NCI-H69 (cell line): Measurements from ENCODE around the gene PRDM15.

Source experiments
- DNase-seq: peaks from one replicate; lab custom pipeline; 2025; lab: John Stamatoyannopoulos, UW

The PRDM15 gene

GRCh38 chr21:41864311-41865001 is 14.7 kb downstream of the PRDM15 start:
- no peak for DNase-seq

DNA sequence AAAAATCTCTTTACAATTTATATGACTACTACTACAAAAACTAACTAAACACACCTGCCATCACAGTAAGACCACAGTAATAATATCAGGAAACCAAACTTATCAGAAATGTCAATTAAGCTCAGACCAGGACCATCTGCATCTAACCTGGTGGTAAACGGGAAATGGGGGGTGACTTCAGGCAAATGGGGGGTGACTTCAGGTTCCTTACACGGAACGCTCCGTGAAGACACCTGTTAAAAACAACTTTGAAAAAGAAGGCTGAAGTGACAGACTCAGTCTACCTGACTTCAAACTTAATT is 15.8 kb downstream of the PRDM15 start:
- no peak for DNase-seq

DNA sequence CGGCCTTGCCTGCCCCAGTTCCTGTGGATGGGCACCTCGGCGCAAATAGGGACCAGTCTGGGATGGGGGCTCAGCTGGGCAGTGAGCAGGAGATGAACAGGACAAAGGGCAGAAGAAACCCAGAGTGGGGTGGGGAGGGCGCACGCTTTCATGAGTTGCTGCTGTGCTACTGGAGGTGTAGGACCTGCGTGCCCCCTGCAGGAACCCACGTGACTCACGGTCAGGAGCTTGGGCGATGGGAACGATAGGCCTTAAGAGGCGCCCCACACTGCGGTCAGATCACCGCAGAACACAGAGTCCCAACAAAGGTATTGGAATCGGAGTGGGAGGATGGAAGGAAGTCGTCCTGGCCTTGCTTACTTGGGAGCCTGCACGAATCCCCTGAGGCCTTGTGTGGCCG is 17.2 kb downstream of the PRDM15 start:
- DNase-seq: no peak

DNA sequence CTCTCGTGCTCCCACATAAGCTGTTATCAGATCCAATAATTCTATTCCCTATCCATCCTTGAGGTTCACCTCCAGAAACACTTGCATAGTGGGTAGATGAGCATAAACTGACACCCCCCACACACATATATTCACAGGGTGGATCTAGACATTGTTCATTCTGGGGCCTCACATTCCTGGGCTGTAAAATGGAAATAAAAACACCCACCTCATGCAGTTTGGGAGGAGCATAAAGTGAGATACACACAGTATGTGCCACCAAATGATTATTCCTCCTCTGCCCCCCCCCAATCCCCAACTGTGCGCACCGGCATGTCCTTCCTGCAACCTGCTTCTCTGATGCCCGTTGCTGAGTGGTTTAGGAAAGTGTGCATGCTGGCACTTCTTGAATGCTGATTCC is 17.9 kb downstream of the PRDM15 start:
- DNase-seq: no peak

- no peak for DNase-seq
Measured at GRCh38 chr21:41859297-41859980, 19.7 kb downstream of the PRDM15 start.

- DNase-seq: no peak
Measured at GRCh38 chr21:41858466-41859296, 20.5 kb downstream of the PRDM15 start.

DNA sequence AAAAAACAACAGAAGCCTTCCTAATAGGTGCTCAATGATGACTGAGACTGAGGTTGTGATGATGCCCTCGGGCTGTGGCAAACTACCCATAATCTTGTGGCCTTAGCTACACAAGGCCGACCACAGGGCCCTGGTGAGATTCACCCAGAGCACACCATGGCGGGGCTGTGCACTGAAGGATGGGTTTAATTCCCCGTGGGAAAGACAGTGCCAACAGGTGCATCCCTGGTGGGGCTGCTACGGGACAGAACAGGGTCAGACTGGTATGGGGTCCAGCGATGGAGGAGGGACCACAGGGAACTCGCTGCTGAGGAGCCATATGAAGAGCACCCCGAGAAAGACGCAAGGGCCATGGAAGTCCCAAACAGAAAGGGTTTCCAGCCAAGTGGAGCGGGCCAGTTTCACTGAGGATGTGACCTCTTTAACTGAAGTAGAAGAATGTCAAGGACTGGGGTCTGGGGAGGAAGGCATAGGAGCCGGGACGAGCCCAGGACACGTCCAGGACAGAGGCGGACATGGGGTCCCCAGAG is 21.3 kb downstream of the PRDM15 start:
- no peak for DNase-seq

- DNase-seq: no peak
Measured at GRCh38 chr21:41856572-41856971, 22.6 kb downstream of the PRDM15 start.

DNA sequence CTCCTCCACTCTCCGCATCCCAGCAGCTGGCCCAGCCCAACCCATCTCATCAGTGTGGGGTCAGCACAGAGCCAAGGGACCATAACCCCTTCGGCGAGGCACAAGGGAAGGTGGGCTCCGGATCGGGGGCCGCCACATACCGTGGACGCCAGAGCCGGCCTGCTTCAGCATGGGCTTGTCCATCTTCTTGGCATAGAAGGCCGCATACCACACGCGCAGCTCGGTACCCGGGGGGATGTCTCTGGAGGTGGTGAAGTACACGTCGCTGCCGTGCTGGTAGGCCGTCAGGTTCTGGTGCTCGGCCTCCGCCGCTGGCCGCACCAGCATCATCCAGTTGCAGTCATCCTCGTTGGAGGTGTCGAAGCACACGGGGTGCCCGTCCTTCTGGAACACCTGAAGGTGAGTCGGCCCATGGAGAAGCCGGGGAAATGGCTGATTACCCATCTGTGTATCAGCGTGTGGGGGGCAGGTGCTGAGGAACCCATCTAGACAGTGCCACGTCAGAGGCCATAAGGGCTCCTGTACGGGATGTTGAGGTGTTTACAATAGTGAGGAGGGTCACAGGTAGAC is 24.6 kb downstream of the PRDM15 start:
- DNase-seq: no peak

DNA sequence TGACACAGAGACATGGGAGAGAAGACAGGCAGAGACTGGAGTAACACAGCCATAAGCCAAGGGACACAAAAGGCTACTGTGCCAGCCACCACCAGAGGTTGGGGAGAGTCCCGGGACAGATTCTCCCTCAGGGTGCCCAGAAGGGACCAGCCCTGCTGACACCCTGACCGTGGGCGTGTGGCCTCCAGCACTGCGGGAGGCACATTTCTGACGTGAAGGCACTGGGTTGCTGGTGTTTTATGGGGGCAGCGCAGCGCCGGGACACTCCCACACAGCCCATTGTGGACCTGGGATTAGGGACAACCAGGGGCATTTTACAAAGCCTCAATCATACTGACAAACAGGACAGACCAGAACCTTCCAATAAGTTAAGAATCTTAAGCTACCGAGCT is 26.2 kb downstream of the PRDM15 start:
- no peak for DNase-seq

- DNase-seq: no peak
Measured at GRCh38 chr21:41852151-41852928, 26.8 kb downstream of the PRDM15 start.

- DNase-seq: peak; percentile 32
Measured at GRCh38 chr21:41851090-41851790, 27.9 kb downstream of the PRDM15 start.

DNA sequence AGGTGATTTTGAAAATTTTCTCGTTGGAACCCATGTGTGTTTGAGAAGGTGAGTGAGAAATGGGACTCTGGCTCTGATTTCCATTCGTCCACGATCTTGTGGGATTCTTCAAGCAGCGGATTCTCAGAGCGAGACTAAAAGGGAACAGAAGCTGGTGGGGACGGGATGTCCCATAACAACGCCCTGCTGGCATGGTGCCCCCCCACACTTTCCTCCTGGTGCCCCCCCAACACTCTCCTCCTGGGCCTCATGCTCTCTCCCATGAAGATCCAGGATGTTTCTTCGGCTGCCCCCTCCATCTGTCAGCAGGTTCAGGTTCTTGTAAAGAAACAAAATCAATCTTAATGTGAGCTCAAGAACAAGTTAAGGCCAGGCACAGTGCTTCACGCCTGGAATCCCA is 29.1 kb downstream of the PRDM15 start:
- no peak for DNase-seq

DNA sequence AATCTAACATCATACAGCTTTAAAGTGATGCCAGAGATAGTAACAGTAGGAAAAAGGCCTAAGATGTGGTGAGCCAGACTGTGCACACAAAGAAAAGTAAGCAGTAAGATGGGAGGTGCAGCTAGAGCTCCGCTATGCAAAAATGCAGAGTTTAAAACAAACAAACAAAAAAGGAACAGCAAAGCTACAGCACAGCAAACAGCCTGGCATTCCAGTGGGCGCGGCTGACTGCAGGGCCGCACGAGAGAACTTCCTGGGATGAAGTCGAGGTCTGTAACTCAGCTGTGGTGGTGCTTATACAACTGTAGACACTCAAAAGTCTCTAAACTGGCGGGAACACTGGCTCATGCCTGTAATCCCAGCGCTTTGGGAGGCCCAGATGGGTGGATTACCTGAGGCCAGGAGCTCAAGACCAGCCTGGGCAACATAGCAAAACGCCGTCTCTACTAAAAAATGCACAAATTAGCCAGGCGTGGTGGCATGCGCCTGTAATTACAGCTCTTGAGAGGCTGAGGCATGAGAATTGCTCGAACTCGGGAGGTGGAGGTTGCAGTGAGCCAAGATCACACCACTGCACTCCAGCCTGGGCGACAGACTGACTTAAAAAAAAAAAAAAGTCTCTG is 30.1 kb downstream of the PRDM15 start:
- DNase-seq: no peak

- no peak for DNase-seq
Measured at GRCh38 chr21:41848533-41848932, 30.6 kb downstream of the PRDM15 start.

DNA sequence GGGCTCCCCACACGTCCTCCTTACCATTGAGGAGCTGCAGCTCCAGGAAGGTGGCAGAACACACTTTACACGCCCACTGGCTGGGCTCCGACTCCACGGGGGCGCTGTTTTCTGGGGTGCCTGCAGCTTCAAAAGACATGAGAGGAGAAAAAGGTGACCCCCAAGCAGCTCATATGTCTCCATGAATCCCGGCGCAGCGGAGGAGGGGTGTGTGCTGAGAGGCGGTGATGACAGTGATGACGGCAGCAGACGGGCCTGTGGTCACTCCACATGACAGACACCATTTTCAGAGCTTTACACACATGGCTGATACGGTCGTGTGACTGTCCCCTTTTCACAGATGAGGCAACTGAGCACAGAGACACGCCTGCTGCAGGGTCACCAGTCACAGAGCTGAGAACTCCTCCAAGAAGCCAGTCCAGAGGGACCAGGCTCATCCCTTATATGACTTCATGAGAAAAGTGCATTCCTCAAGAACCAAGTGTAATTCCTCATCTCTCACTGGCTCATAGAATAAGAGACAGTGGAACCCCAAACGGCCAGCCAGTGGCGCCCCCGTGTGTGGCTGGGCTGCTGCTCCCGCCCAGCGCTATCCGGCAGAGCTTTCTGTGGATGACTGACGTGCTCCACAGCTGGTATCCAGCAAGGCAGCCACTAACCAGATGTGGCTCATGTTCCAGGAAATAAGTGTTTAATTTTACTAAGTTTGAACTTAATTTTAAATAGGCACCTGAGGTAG is 31.9 kb downstream of the PRDM15 start:
- no peak for DNase-seq

DNA sequence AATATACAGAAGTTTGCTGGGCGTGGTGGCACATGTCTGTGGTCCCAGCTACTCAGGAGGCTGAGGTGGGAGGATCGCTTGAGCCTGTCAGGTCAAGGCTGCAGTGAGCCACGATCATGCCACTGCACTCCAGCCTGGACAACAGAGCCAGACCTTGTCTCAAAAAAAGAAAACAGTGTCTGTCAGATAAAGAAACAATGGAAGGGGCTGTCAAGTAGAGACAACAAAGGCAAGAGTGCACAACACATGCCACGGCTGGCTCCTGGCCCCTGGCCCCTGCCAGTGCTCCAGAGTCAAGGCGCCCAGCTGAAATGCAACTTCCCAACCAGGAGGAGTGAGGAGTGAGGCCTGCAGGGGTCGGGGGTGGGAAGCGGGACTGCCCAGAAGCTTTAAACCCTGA is 32.6 kb downstream of the PRDM15 start:
- no peak for DNase-seq

- DNase-seq: no peak
Measured at GRCh38 chr21:41846033-41846317, 33.2 kb downstream of the PRDM15 start.

DNA sequence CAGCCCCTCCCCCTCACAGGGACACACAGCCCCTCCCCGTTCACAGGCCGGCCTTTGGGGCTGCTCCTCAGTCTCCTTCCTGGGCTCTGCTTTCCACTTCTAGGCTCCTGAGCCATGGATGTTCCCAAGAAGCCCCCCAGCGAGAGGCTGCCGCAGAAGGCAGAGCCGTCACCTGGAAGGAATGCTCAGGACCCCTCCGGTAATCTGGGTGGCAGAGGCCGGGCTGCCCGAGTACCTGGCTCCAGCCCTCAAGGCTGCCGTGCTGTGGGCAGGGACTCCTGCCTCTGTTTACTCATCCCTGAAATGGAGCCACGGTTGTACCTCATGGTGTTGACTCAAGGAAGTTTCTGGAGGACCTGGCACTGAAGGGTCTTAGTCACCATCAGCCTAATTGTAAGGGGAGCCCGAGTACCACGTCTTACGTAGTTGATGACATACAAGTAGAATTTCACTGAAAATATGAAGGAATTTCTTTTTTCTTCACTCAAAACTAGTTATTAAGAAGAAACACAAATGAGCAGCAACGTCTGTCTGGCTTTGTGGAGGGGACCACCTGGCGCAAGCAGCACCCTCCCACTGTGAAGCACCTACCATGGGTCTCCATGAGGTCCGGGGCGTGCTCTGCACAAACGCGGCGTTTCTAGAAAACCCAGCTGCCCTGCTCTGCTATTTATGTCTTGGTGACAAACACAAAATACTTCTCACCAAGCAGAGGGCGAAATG is 33.7 kb downstream of the PRDM15 start:
- no peak for DNase-seq

GRCh38 chr21:41843584-41843983 is 35.6 kb downstream of the PRDM15 start:
- DNase-seq: no peak
